Lower lobe of right lung (tissue), 2 donors: ENCODE data around the gene BDKRB1. TPM values are rescaled to one million over a fixed set of nuclear protein-coding genes. Genes with fewer than 3 reads are reported as not detected.

Experiments
- ATAC-seq, 2 donors: fragments of 200-7000 bp; cut with Tn5 transposase; one replicate each; pipeline ENCODE4 v1.9.1; 2020 to 2022; ENCODE audit warnings: mild to moderate bottlenecking in 2 of 2, moderate library complexity in 2 of 2
- DNase-seq: peaks from one replicate; pipeline ENCODE4 v3.0.0-alpha.2; 2020
- H3K27ac ChIP-seq: fragments of 200-600 bp; one replicate; pipeline ENCODE4 v1.8.0; 2022
- H3K27me3 ChIP-seq: fragments of 200-600 bp; one replicate; pipeline ENCODE4 v1.8.0; 2022; ENCODE audit warnings: low read depth
- H3K36me3 ChIP-seq: fragments of 200-600 bp; one replicate; pipeline ENCODE4 v1.8.0; 2022; ENCODE audit warnings: mild to moderate bottlenecking
- H3K4me1 ChIP-seq: fragments of 200-600 bp; one replicate; pipeline ENCODE4 v1.8.0; 2022
- H3K4me3 ChIP-seq: fragments of 200-600 bp; one replicate; pipeline ENCODE4 v1.8.0; 2022; ENCODE audit warnings: mild to moderate bottlenecking
- H3K9me3 ChIP-seq: fragments of 200-600 bp; one replicate; pipeline ENCODE4 v1.8.0; 2022
- intact Hi-C: fragments of 100-400 bp; cut with DNase I; formaldehyde crosslinking; loops from one replicate; pipeline ENCODE4 v1.11.0; 2022
- total RNA-seq: library from RNA; stranded (reverse); fragmentation: NEBNext Ultra II Directional; extraction: Animal tissue kit (Norgen Biotek cat#: 25700); gene quantifications from one replicate; pipeline ENCODE4 v1.2.1, GENCODE V29; 2021
- TF ChIP-seq, protein P1 (sequence below): fragments of 200-600 bp; IDR thresholded peaks from one replicate; pipeline ENCODE4 v1.8.0; 2022; ENCODE audit warnings: antibody characterized with exemption, mild to moderate bottlenecking
- donor health status: DM: no; HTN: yes; CAD: no; lungs with severe emphysema.

BDKRB1 gene
- total RNA-seq, 1 donor from 2014 or later, result not detected

DNA sequence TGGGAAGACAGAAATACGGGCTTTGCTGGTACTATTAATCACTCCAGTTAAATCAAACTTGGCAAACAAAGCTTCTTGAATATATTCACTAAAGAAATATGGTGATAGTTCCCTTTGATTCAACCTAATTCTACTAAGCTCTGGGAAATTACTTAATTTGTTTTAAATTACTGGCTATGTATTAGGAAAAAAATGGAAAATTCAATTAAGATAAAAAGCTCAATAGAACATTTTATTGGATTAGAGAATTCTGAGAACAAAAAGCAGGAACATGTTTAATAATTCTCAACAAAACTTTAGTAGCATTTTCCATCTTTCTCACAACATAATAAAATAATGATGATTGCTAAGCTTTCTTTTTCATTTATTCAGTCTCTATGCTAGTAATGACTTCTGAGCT is 30.2 kb downstream of the BDKRB1 start:
- H3K27ac ChIP-seq, result no peak overlapping the region
- DNase-seq, result no peak
- no peak overlapping the region for H3K4me3 ChIP-seq
- H3K36me3 ChIP-seq, result peaks cover 73% of the 10 kb centered on the region
- H3K27me3 ChIP-seq, result no peaks in the 10 kb centered on the region
- ATAC-seq, result no peak
- no peaks in the 10 kb centered on the region for H3K4me1 ChIP-seq
- no peaks in the 10 kb centered on the region for H3K9me3 ChIP-seq
- intact Hi-C loops, result no loop called here
- TF ChIP-seq, protein P1, sequence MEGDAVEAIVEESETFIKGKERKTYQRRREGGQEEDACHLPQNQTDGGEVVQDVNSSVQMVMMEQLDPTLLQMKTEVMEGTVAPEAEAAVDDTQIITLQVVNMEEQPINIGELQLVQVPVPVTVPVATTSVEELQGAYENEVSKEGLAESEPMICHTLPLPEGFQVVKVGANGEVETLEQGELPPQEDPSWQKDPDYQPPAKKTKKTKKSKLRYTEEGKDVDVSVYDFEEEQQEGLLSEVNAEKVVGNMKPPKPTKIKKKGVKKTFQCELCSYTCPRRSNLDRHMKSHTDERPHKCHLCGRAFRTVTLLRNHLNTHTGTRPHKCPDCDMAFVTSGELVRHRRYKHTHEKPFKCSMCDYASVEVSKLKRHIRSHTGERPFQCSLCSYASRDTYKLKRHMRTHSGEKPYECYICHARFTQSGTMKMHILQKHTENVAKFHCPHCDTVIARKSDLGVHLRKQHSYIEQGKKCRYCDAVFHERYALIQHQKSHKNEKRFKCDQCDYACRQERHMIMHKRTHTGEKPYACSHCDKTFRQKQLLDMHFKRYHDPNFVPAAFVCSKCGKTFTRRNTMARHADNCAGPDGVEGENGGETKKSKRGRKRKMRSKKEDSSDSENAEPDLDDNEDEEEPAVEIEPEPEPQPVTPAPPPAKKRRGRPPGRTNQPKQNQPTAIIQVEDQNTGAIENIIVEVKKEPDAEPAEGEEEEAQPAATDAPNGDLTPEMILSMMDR, result no peak

- Histone ChIP-seq H3K9me3 (no peaks in the 10 kb centered on the region), H3K36me3 (peaks cover 78% of the 10 kb centered on the region), H3K27me3 (no peaks in the 10 kb centered on the region), H3K4me1 (no peaks in the 10 kb centered on the region), H3K27ac (no peak overlapping the region), H3K4me3 (no peak overlapping the region)
- no peak for DNase-seq
- TF ChIP-seq, protein P1, result no peak
- intact Hi-C loops, result no loop called here
- no peak for ATAC-seq
Observed at GRCh38 chr14:96287856-96288255, 31.8 kb downstream of the BDKRB1 start.

- intact Hi-C loops, result loop anchor here (10.0 kb wide), 1 partner anchor 131 kb away; no protein-coding TSS in a partner anchor
- H3K27me3 ChIP-seq, result no peaks in the 10 kb centered on the region
- TF ChIP-seq, protein P1, result no peak
- H3K9me3 ChIP-seq, result no peaks in the 10 kb centered on the region
- no peak overlapping the region for H3K27ac ChIP-seq
- no peaks in the 10 kb centered on the region for H3K4me1 ChIP-seq
- DNase-seq (no peak), ATAC-seq (no peak)
- no peak overlapping the region for H3K4me3 ChIP-seq
- peaks cover 71% of the 10 kb centered on the region for H3K36me3 ChIP-seq
Observed at GRCh38 chr14:96294246-96294645, 38.2 kb downstream of the BDKRB1 start.

- ATAC-seq, result no peak
- TF ChIP-seq, protein P1, result peak; percentile 41
- no peak for DNase-seq
- H3K4me3 ChIP-seq, result no peak overlapping the region
- no peaks in the 10 kb centered on the region for H3K4me1 ChIP-seq
- H3K9me3 ChIP-seq, result no peaks in the 10 kb centered on the region
- intact Hi-C loops, result loop anchor here (10.0 kb wide), 1 partner anchor 128 kb away; no protein-coding TSS in a partner anchor
- H3K27me3 ChIP-seq, result no peaks in the 10 kb centered on the region
- H3K27ac ChIP-seq, result no peak overlapping the region
- peaks cover 66% of the 10 kb centered on the region for H3K36me3 ChIP-seq
Observed at GRCh38 chr14:96297000-96297399, 41.0 kb downstream of the BDKRB1 start.

- no peaks in the 10 kb centered on the region for H3K4me1 ChIP-seq
- H3K4me3 ChIP-seq, result no peak overlapping the region
- DNase-seq, result no peak
- H3K9me3 ChIP-seq, result no peaks in the 10 kb centered on the region
- peaks cover 69% of the 10 kb centered on the region for H3K36me3 ChIP-seq
- TF ChIP-seq, protein P1, result no peak
- intact Hi-C loops, result loop anchor here (10.0 kb wide), 1 partner anchor 127 kb away; no protein-coding TSS in a partner anchor
- no peaks in the 10 kb centered on the region for H3K27me3 ChIP-seq
- ATAC-seq, result no peak
- H3K27ac ChIP-seq, result no peak overlapping the region
Observed at GRCh38 chr14:96297997-96298515, 42.0 kb downstream of the BDKRB1 start.
